Omental fat pad (tissue), 4 donors: ENCODE results near the gene CLDN2. TPM values are rescaled to one million over a fixed set of nuclear protein-coding genes. Genes with fewer than 3 reads are reported as not detected.
"Not testable (repeated sequence)": the region's sequence is repeated elsewhere in the genome, so short reads cannot be mapped to it uniquely, and the experiment has no call there.

Source experiments
- ATAC-seq: fragments of 150-250 bp; one replicate; pipeline ENCODE4 v1.9.1; 2016; ENCODE audit warnings: mild to moderate bottlenecking, moderate library complexity; ENCODE audit not compliant: low FRiP score
- DNase-seq: peaks from one replicate; pipeline ENCODE4 v3.0.0-alpha.2; 2019; ENCODE audit warnings: low spot score
- CTCF ChIP-seq, 3 donors: fragments of 450-650 bp; IDR thresholded peaks; one replicate each; pipeline ENCODE4 v1.5.1; 2016 to 2017; ENCODE audit warnings: antibody characterized with exemption in 3 of 3, mild to moderate bottlenecking in 3 of 3, moderate library complexity in 2 of 3
- total RNA-seq, 4 donors: library from RNA; depleted of rRNA; stranded (reverse); fragments of >200 nt; gene quantifications; one replicate each; pipeline ENCODE4 v1.1.0, GENCODE V29; 2016

The CLDN2 gene
- total RNA-seq, 4 donors from 2014 or later, result 0.24 to 2.4 (median 0.30) TPM

- no peak for TF ChIP-seq CTCF (IDR thresholded peaks at IDR 0.05)
- DNase-seq (no peak), ATAC-seq (no peak)
Observed at GRCh38 chrX:106954041-106954440, 33.8 kb downstream of the CLDN2 start.

- TF ChIP-seq CTCF (IDR thresholded peaks at IDR 0.05), result no peak
- no peak for DNase-seq
- no peak for ATAC-seq
Observed at GRCh38 chrX:106955004-106955772, 35.0 kb downstream of the CLDN2 start.

- DNase-seq (no peak), ATAC-seq (no peak)
- no peak for TF ChIP-seq CTCF (IDR thresholded peaks at IDR 0.05)
Observed at GRCh38 chrX:106957856-106958255, 37.7 kb downstream of the CLDN2 start.

- no peak for TF ChIP-seq CTCF (IDR thresholded peaks at IDR 0.05)
- DNase-seq, result no peak
- ATAC-seq, result no peak
Observed at GRCh38 chrX:106959901-106960300, 39.7 kb downstream of the CLDN2 start.

- TF ChIP-seq CTCF (IDR thresholded peaks at IDR 0.05), result no peak
- no peak for ATAC-seq
- no peak for DNase-seq
Observed at GRCh38 chrX:106963111-106963510, 42.9 kb downstream of the CLDN2 start.

- ATAC-seq, result no peak
- no peak for TF ChIP-seq CTCF (IDR thresholded peaks at IDR 0.05)
- no peak for DNase-seq
Observed at GRCh38 chrX:106964290-106964689, 44.1 kb downstream of the CLDN2 start.

GRCh38 chrX:106966547-106966946, 46.3 kb downstream of the CLDN2 start:
- not testable (repeated sequence) for ATAC-seq, DNase-seq
